Hindlimb muscle (tissue), 1 donor: Measurements from ENCODE around the gene ZBTB20. TPM values are rescaled to one million over a fixed set of nuclear protein-coding genes. Genes with fewer than 3 reads are reported as not detected.

Source experiments
- DNase-seq: peaks from one replicate; pipeline ENCODE4 v3.0.0-alpha.2; 2013
- polyA plus RNA-seq: library from polyadenylated mRNA; unstranded; fragments of 120-200 nt; gene quantifications from one replicate; pipeline ENCODE4 v1.2.1, GENCODE V29; 2013; ENCODE audit not compliant: insufficient read length

The ZBTB20 gene
- polyA plus RNA-seq, 1 donor = 5.1 TPM

DNA sequence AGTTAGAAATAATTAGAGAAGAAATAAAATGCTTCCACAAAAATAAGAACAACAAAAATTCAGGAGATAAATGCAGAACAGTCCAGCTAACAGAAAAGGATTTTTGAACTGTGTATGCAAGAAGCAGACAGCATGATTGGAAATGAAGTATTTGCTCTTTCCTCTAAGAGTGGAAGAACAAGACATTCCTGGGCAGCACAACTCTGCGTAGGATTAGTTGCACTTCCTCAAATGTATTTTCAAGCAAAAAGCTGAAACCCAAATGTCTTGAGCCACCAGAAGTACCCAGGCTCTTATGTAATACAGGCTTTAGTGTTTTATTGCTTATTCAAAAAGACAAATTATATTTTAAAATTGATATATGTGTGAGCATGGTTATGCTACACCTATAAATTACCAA is 127.2 kb downstream of the ZBTB20 start:
- DNase-seq = no peak

DNA sequence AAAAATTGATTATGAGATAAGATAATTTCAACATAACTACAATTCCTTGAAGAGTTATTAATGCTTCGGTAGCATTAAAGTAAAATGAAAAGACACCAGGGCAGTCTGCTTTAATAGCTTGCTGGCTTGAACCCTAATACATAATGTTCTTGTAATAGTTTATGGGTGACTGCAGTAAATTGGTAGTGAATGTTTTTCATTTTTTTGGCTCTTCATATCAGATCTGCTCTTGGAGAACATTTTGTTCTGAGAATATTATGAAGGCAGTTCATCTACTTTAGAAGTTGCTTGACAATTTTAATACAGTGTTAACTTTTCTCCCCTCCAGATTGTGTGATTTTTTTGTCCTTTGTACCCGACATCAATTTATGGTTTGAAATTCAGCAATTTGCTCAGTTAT is 128.4 kb downstream of the ZBTB20 start:
- DNase-seq = no peak

DNA sequence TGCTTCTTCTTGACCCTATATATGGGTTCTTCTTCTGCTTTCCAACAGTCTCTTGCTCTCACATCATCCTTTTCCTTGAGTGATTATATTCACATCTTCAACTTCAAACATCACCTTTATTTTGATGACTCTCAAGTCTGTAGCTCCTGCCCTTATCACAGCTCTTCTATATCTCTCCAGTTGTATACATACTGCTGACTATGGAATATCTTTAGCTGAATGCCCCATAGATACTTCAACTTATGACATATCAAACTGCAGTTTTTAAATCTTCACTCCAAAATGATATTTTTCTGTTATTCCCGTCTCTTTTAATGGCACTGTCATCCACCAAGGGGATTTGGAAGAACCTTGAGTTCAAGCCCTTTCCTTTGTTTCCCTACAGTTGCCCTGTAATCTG is 139.1 kb downstream of the ZBTB20 start:
- no peak for DNase-seq

DNA sequence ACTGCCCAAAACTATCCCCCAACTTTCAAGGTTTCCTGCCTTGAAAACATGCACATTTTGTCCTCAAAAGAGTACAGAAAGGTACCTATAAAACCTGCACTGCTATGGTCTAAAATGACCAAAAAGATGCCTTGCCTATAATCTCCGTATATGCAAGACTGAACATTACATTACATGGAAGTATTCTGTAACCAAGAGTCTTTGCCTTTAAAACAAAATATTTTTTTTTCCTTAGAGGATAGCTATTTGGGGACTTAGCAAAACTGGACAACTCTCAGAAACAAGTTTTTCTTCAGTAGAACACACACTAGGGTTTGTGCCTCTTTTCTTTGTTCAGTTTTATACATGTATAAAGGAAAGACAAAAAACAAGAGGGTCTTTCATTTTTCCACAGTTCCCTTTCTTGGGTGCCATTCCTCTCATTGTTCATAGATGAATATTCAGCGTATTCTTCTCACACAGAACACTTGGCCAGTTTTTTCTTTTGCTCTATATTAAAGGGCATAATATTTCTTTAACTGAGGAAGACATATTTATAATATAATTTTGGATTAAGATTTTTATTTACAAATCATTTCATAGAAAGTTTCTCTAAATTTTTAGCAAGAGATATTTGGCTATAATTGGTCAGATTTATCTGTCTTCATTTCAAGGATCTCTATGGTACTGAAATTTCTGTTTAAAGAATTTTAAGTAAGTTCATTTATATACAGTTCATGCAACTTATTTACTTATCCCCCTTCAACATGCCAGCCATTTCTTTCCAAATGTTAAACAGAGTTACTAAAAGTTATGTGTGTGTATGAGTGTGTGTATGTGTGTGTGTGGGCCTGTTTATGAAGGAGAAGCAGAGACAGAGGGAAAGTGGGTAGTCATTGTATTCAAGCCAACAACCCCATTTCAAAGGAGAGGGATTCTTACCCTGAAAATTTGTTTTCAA is 142.6 kb downstream of the ZBTB20 start:
- no peak for DNase-seq

DNA sequence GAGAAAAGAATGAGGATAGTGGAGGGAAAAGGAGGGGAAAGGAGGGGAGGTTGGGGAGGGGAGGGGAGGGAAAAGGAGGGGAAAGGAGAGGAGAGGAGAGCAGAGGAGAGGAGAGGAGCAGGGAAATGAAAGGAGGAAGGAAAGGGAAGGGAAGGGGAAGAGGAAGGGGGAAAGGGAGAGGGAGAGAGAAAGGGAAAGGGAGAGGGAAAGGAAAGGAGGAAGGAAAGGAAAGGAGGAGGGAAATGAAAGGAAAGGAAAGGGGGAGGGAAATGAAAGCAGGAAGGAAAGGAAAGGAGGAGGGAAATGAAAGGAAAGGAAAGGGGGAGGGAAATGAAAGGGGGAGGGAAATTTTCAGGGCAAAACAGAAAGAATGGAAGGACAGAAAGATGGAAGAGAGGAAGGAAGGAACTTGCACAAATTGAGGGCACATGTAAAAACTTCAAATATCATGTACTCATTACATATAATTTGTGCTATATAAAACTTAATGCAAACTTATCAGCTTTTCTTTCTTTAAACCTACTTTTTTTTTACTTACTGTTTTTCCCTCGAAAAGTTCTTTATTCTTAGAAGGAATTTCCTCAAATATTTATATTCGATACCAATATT is 148.0 kb downstream of the ZBTB20 start:
- no peak for DNase-seq

DNA sequence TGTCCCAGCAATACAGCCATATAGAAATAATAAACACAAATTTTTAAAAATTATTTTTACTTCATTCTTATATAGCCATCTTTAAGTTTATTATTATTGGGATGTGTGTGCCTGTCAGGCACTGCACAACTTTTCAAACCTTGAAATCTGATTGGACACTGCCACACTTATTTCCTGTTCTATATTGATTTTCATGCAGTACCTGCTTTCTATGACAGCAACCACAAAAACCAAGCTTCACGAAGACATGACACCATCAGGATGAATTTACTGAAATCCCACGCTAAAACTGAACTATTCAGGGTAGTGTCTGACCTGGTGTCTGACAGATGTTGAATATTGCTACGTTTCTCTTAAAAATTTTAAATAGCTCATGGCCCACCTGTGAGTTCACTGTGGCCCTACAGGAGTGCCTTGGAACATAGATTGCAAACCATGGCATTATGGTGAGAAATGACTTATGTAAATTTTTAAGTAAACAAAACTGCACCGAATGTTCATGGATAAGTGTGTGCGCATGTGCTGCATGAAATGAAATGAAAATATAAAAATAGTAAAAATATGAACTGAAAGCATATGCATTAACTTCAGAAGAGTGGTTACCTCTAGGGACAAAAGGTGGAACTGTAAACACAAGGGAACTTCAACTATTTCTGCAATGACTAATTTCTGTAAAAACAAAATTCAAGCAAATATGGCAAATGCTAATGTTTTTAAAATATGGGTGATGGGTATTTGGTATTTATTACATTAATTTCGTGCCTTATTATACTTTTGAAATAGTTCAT is 152.3 kb downstream of the ZBTB20 start:
- no peak for DNase-seq

DNA sequence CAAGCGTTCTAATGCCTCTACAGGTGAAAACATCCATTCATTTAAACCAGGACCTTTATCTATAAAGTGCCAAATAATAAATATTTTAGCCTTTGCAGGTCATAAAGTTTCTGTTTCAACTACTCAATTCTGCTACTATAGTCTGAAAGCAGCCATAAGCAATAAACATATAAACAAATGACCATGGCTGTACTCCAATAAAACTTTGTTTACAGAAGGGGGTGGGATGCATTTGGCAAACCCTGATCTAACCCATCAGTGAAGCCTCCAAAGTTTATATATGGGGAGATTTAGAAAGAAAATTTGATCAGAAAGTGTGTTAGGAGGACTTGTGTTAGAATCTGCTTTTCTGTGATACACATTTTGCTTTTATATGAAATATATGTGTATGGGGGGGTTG is 161.3 kb downstream of the ZBTB20 start:
- DNase-seq = no peak

DNA sequence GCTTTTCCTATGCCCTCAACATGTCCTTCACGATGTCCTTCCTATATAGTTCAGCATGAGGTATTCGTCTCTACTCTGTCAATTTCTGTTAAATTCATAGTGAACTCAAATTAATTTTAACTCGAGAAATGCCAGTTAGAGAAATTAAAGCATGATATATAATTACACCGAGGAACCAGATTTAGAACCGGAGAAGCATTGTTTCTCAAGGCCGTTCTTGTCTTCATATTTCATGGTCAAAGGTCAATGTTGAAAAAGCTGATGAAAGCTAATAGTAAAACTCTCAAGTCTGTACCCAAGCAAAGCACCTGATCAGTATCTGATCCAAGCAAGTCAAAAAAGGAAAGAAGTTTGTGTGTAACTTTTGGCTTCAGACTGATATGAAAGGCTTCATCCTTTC is 163.8 kb downstream of the ZBTB20 start:
- no peak for DNase-seq

DNA sequence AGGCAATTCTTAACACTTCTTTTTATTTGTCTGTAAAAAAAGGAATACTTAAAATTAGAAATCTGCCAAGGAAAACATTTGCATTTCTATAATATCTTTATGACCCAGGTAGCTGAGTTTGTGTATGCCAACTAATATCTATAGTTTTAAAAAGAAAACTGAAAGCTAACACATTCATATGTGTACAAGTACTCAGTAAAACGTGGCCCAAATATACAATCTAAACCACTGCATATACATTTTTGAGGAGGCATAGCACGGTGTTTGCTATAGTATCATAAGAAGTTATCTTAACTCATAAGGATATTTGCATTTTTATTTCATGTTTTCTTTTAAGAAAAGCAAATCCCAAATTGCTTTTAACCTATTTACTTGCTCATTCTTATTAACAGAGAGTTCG is 172.7 kb downstream of the ZBTB20 start:
- DNase-seq = no peak

DNA sequence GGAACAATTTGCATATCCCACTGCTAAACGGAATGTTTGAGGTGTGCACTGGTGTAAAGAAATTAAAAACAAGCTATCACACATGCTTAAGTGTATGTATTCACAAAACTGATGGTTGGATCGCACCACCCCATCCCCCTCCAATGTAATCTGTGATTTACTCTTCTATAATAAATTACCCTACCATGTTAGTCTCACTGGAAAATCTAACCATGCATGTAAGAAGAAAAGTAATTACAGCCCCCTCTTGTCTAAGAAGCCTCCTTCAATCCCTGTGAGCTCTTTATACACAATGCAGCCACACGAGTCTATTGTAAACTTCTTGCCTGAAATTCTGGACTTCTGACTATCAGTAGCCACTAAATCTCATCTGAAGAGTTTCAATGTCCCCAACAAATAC is 173.6 kb downstream of the ZBTB20 start:
- no peak for DNase-seq

DNA sequence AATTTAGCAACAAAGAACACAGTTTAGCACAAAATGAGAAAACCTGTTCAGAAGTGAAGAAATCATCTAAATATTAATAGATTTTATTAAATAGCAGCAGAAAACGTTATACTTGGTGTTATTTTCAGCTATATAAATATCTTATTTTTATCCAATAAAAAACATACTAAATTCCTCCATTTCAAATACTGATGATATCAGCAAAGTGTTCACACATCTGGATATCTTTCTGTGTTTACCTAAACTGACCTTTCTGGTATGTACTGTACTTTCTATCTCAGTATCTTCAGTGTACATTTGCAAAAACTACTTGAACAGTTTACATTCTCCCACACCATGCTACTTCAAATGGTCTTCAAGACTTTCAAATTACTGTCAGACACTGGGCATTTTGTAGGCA is 179.9 kb downstream of the ZBTB20 start:
- DNase-seq = no peak

DNA sequence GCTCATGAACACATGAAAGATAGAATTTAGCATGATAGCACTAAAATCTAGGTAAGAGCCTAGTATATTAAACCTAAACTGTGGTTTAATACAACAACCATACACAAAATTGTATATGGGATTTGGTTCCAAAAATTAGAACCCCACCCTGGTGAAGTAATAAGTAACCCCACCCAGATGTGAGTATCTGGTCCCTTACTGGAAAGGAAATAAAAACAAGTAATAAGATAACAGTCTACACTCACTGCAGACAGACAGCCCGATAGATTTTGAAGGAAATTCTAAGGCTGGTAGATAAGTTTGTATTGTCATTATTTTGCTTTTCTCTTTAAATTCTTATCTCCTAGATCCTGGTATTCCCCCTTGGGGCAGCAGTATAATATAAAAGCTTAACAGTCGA is 184.9 kb downstream of the ZBTB20 start:
- DNase-seq = no peak

DNA sequence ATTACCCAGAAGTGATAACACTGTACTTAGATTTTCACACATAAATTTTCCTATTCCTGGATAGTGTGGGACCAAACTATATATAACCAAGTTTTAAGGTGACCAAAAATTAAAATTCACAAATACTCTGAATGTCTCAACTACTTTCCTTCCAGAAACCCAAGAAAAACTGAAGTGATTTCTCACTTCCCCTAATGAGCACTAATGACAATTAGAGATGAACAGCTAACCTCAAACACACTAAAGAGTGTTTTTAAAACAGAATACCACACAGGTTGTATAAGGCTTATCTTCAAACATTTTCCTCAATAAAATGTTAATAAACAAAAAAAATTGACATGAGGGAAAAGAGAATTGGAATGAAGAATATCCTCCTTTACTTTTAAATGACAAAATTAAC is 188.2 kb downstream of the ZBTB20 start:
- DNase-seq = no peak

DNA sequence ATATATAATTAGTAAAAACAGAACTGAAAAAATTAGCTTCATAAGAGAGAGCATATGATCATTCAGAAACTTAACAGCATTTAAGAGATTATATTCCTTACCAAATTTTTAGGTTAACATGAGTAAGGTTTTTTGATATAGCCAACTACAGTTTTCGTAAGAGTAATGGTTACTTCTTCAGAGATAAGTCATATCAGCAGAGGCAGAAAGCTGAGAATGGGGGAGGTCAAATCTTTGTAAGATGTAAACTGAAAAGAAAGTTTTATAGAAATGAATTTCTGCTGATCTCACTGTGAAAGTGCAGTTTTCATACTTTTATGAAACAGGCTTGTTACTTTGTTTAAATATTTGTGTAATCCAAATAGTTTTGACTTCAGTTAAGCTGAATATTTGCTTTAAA is 193.3 kb downstream of the ZBTB20 start:
- no peak for DNase-seq

DNA sequence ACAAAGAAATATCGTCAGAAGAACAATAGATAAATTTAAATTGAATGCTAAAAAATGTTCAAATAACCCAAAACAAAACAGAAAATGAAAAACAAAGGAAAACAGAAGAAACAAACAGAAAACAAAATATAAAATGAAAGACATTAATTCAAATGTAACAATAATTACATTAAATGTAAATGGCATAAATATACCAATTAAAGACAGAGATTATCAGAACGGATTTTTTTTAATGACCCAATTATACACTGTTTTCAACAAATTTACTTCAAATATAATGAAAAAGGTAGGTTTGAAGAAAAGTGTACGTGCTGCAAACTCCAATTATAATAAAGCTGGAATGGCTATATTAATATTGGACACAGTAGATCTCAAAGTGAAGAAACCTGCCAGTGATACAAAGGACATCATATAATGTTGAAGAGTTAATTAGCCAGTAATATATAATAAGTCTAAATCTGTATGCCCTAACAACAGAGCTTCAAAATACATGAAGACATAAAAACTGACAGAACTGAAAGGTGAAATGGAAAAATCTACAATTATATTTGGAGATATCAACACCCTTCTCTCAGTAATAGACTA is 193.8 kb downstream of the ZBTB20 start:
- no peak for DNase-seq

DNA sequence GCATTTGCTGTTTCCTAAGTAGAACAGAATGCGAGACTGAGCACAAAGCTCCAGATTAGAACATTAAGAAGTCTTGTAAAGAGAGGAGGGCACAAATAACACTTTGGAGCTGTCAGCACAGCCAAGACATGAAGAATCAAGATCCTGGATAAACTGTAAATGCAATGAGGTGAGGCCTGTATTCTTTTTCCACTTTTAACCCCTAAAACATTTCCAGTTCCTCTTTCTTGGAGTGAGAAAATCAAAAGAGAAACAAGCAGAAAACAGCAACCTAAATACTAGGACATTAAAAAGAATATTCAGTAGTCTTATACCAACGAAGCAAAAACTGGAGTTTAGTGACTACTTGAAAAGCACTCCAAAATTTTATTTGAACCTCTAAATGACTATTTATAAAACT is 204.3 kb downstream of the ZBTB20 start:
- DNase-seq = no peak

DNA sequence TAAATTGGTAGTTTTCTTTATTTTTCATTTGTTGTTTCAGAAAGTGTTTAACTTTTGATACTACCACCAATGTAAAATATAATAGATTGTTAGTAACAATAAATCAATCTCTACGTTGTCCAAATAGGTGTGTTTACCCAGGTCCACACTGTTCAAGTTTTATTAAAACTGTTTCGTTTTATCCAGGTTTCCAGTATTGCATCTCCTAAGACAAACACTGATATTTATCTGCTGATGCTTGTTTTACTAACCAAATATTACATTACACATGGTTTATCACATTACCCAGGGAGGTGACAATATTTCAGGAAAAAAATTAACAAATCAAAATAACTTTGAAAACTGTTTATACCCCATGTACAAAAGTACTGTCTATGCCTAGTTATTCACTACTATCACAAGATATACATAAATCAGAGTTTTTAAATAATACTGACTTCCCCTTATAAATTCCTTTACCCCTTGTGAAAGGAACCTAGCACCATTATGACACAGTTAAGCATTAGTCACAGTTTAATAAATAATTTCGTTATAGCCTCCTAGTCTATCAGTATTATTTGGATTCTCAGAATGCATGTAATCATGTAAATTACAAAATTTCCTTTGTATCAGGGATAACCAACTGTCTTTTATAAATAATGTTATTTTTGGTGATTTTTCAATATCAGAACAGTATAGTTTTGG is 205.3 kb downstream of the ZBTB20 start:
- no peak for DNase-seq

DNA sequence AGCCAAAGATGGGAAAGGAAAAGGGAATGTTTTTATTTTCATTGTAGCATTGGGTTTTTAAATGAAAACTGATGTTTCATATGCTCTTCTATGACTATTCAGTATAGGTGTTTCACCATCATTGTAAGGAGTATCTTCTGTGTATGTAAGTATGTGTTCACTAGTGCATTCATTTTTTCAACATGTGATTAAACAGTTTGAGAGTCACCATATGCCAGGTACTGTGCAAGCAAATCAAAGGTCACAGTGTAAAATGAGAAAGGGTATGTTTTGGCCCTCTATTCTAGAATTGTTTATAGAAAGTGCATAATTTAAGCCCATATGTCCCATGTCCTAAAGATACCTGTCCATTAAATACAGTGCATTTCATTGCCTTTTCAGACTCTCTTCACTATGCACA is 207.2 kb downstream of the ZBTB20 start:
- no peak for DNase-seq

DNA sequence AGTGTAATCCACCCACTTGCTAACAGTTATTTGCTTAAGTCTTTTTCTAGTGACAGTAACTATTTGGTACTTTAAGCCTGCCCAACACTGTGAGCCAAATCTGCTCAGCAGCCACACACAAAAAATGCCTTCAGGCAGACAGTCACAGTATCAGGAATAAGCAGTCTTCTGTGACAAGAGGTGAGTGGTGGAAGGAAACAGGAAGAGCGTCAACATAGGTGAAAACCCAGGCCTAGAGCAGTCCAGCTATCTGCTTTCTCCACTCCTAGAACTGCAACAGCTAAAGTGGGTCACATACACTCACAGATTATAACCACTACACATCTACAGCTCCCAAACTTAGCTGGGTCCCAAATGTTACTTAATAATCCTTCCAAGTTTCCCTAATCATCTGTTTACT is 213.7 kb downstream of the ZBTB20 start:
- no peak for DNase-seq

DNA sequence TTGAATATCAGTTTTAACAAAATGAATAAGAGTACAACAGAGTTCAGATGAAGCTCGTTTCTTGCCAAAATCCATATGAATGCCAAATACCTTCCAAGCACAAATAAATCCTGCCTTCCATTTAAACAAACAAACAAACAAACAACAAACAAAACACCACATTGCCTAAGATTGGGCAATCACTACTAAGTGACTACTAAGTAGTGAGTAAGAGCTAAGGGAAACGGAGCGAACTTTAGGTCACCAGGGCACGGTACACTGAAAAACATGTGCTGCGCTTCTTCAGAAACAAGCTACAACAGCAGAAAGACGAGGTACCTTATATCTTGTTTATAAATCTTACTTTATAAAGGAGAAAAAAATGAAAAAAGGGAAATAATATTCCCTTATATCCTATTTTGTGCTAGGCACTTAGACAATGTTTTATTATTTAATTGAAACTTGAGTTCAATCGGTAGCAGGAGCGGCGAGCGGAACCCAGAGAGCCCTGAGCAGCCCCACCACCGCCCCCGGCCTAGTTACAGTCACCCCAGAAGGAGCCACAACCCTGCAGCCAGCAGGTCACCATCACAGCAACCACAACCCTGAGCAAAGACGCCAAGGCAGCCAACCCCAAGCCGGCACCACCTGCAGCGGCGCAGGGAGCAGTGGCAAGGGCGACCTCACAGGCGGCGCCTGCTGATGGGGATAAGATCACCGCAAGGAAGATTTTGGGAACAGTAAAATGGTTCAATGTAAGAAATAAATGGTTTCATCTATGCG is 216.9 kb downstream of the ZBTB20 start:
- no peak for DNase-seq

DNA sequence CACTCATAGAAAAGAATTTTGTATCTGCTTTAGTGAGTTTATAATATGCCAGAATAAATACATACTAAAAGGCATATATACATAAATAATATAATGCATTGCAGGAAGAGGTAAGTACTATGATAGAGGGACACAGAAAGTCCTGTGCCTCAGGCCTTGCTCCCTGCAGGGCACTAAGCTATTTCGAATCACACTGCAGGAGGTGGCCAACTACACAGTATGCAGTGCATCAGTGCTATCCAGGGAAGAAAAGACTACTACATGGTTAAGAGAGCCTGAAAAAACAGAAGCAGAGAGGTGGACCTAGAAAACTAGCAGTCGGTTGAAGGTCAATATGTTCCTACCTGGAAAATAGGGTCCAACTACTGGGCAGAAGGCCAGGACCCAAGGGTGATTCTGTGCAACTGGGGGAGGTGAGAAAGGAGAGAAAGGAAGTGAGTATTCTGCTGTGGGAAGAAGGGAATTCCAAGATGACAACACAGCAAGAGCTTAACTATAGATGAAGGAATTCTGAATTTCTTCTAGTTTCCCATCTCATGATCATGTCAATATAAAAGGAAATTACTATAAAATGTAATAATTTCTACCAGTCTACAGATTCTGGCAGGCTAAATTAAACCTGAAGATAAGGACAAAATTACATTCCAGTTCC is 218.0 kb downstream of the ZBTB20 start:
- no peak for DNase-seq
